ENCODE measurements around the gene PLEKHB2. TPM values are rescaled to one million over a fixed set of nuclear protein-coding genes. Genes with fewer than 3 reads are reported as not detected.

The PLEKHB2 gene
- 54.6 and 56.5 TPM in 2 replicates for polyA plus RNA-seq (2013)

- H2BK120ac ChIP-seq (ENCODE audit: insufficient read depth, low read length, poor library complexity), result peak within 1 kb of the TSS; percentile 76
- H3K23ac ChIP-seq (ENCODE audit: low read length), result no peak within 1 kb of the TSS
- H4K12ac ChIP-seq (ENCODE audit: low read depth, low read length), result peak within 1 kb of the TSS; percentile 95
- peak within 1 kb of the TSS; percentile 40 for H3K18ac ChIP-seq (ENCODE audit: low read length)
- peak within 1 kb of the TSS; percentile 82 for H4K91ac ChIP-seq (ENCODE audit: low read depth, low read length)
- no peaks in the 10 kb centered on the region for H3K27me3 ChIP-seq (ENCODE audit: insufficient read depth, low read length)
- no peaks in the 10 kb centered on the region for H3K9me3 ChIP-seq (ENCODE audit: insufficient read depth, low read depth, low read length)
- H3K9ac ChIP-seq (ENCODE audit: low read length), result peak within 1 kb of the TSS; percentile 81
- H3K14ac ChIP-seq (ENCODE audit: low read length), result peak within 1 kb of the TSS; percentile 82
- H3K4ac ChIP-seq (ENCODE audit: low read depth, low read length), result peak within 1 kb of the TSS; percentile 71
- peaks cover 6 to 7% of the 10 kb centered on the region in 2 experiments for H3K4me1 ChIP-seq (ENCODE audit: control insufficient read depth in 1 of 2, insufficient read depth in 2 of 2, low read length in 2 of 2)
- peak within 1 kb of the TSS; percentile 94 for H4K8ac ChIP-seq (ENCODE audit: low read depth, low read length)
- peaks cover 15% of the 10 kb centered on the region for H3K79me2 ChIP-seq (ENCODE audit: control insufficient read depth, insufficient read depth, low read length, poor library complexity)
- H2AFZ ChIP-seq (ENCODE audit: insufficient read depth, low read length, poor library complexity), result peak within 1 kb of the TSS; percentile 73
- H3K36me3 ChIP-seq (ENCODE audit: control insufficient read depth in 1 of 2, insufficient read depth in 2 of 2, low read length in 2 of 2), result peaks cover 1% of the 10 kb centered on the region in 2 experiments
- H2BK12ac ChIP-seq (ENCODE audit: low read length), result no peak within 1 kb of the TSS
- peak within 1 kb of the TSS; percentile 91 for H3K4me3 ChIP-seq (ENCODE audit: low read depth, low read length)
- peak; percentile 90 to 96 for DNase-seq
- peak within 1 kb of the TSS; percentile 62 for H3K27ac ChIP-seq (ENCODE audit: low read depth, low read length)
- peak within 1 kb of the TSS; percentile 65 for H2BK5ac ChIP-seq (ENCODE audit: low read depth, low read length, poor library complexity)
- no CpG with 5 or more reads among the region's 66 CpGs for WGBS (ENCODE audit: extremely low coverage, insufficient coverage, insufficient read length)
- H2AK5ac ChIP-seq (ENCODE audit: low read length), result peak within 1 kb of the TSS; percentile 61
- H3K79me1 ChIP-seq (ENCODE audit: low read length), result peaks cover 7% of the 10 kb centered on the region
- H3K4me2 ChIP-seq (ENCODE audit: low read length), result peak within 1 kb of the TSS; percentile 81
These were observed at the start of gene PLEKHB2 for GRCh38 chr2:131105156-131105949. Gene PLEKHB2, plus strand, starts transcription at chr2:131105336. Its CDS starts 15,606 bp downstream, at chr2:131120942.

- Histone ChIP-seq H3K14ac (ENCODE audit: low read length) (no peak overlapping the region), H3K27ac (ENCODE audit: low read depth, low read length) (no peak overlapping the region), H3K4me1 (ENCODE audit: control insufficient read depth in 1 of 2, insufficient read depth in 2 of 2, low read length in 2 of 2) (no peaks in the 10 kb centered on the region), H3K23ac (ENCODE audit: low read length) (no peak overlapping the region), H2AFZ (ENCODE audit: insufficient read depth, low read length, poor library complexity) (no peak overlapping the region), H3K79me1 (ENCODE audit: low read length) (no peaks in the 10 kb centered on the region), H3K9me3 (ENCODE audit: insufficient read depth, low read depth, low read length) (no peaks in the 10 kb centered on the region), H3K4me3 (ENCODE audit: low read depth, low read length) (no peak overlapping the region), H2BK120ac (ENCODE audit: insufficient read depth, low read length, poor library complexity) (no peak overlapping the region), H2AK5ac (ENCODE audit: low read length) (no peak overlapping the region), H3K27me3 (ENCODE audit: insufficient read depth, low read length) (no peaks in the 10 kb centered on the region), H3K4ac (ENCODE audit: low read depth, low read length) (no peak overlapping the region), H3K36me3 (ENCODE audit: control insufficient read depth in 1 of 2, insufficient read depth in 2 of 2, low read length in 2 of 2) (peaks cover 41 to 63% of the 10 kb centered on the region in 2 experiments), H2BK5ac (ENCODE audit: low read depth, low read length, poor library complexity) (no peak overlapping the region), H4K91ac (ENCODE audit: low read depth, low read length) (no peak overlapping the region), H3K79me2 (ENCODE audit: control insufficient read depth, insufficient read depth, low read length, poor library complexity) (peaks cover 10% of the 10 kb centered on the region), H3K18ac (ENCODE audit: low read length) (no peak overlapping the region), H4K12ac (ENCODE audit: low read depth, low read length) (no peak overlapping the region), H4K8ac (ENCODE audit: low read depth, low read length) (no peak overlapping the region), H3K9ac (ENCODE audit: low read length) (no peak overlapping the region), H2BK12ac (ENCODE audit: low read length) (no peak overlapping the region), H3K4me2 (ENCODE audit: low read length) (no peak overlapping the region)
- WGBS (ENCODE audit: extremely low coverage, insufficient coverage, insufficient read length), result no CpG with 5 or more reads among the region's 5 CpGs
- no peak for DNase-seq
These were observed 48.8 kb upstream of the PLEKHB2 start for GRCh38 chr2:131056204-131056931.

GRCh38 chr2:131056932-131057287 lies 48.2 kb upstream of the PLEKHB2 start:
- Histone ChIP-seq H3K23ac (ENCODE audit: low read length) (no peak overlapping the region), H3K4me3 (ENCODE audit: low read depth, low read length) (no peak overlapping the region), H3K79me2 (ENCODE audit: control insufficient read depth, insufficient read depth, low read length, poor library complexity) (peaks cover 12% of the 10 kb centered on the region), H3K27ac (ENCODE audit: low read depth, low read length) (no peak overlapping the region), H2BK12ac (ENCODE audit: low read length) (no peak overlapping the region), H3K27me3 (ENCODE audit: insufficient read depth, low read length) (no peaks in the 10 kb centered on the region), H3K14ac (ENCODE audit: low read length) (no peak overlapping the region), H3K18ac (ENCODE audit: low read length) (no peak overlapping the region), H4K12ac (ENCODE audit: low read depth, low read length) (no peak overlapping the region), H2AFZ (ENCODE audit: insufficient read depth, low read length, poor library complexity) (no peak overlapping the region), H3K4me1 (ENCODE audit: control insufficient read depth in 1 of 2, insufficient read depth in 2 of 2, low read length in 2 of 2) (no peaks in the 10 kb centered on the region), H2BK120ac (ENCODE audit: insufficient read depth, low read length, poor library complexity) (no peak overlapping the region), H3K36me3 (ENCODE audit: control insufficient read depth in 1 of 2, insufficient read depth in 2 of 2, low read length in 2 of 2) (peaks cover 39 to 62% of the 10 kb centered on the region in 2 experiments), H3K4ac (ENCODE audit: low read depth, low read length) (no peak overlapping the region), H4K91ac (ENCODE audit: low read depth, low read length) (no peak overlapping the region), H3K79me1 (ENCODE audit: low read length) (no peaks in the 10 kb centered on the region), H3K9me3 (ENCODE audit: insufficient read depth, low read depth, low read length) (no peaks in the 10 kb centered on the region), H3K4me2 (ENCODE audit: low read length) (no peak overlapping the region), H2BK5ac (ENCODE audit: low read depth, low read length, poor library complexity) (no peak overlapping the region), H3K9ac (ENCODE audit: low read length) (no peak overlapping the region), H4K8ac (ENCODE audit: low read depth, low read length) (no peak overlapping the region), H2AK5ac (ENCODE audit: low read length) (no peak overlapping the region)
- no peak for DNase-seq
- no CpG with 5 or more reads among the region's 4 CpGs for WGBS (ENCODE audit: extremely low coverage, insufficient coverage, insufficient read length)

GRCh38 chr2:131058214-131058843 lies 46.8 kb upstream of the PLEKHB2 start:
- no peak overlapping the region for H3K14ac ChIP-seq (ENCODE audit: low read length)
- no peak overlapping the region for H3K18ac ChIP-seq (ENCODE audit: low read length)
- no peak overlapping the region for H3K4me3 ChIP-seq (ENCODE audit: low read depth, low read length)
- H2AK5ac ChIP-seq (ENCODE audit: low read length), result no peak overlapping the region
- H2AFZ ChIP-seq (ENCODE audit: insufficient read depth, low read length, poor library complexity), result no peak overlapping the region
- no peak overlapping the region for H4K8ac ChIP-seq (ENCODE audit: low read depth, low read length)
- no peaks in the 10 kb centered on the region for H3K4me1 ChIP-seq (ENCODE audit: control insufficient read depth in 1 of 2, insufficient read depth in 2 of 2, low read length in 2 of 2)
- H4K91ac ChIP-seq (ENCODE audit: low read depth, low read length), result no peak overlapping the region
- H3K9me3 ChIP-seq (ENCODE audit: insufficient read depth, low read depth, low read length), result no peaks in the 10 kb centered on the region
- H3K4ac ChIP-seq (ENCODE audit: low read depth, low read length), result peak overlapping the region; percentile 64
- H3K27ac ChIP-seq (ENCODE audit: low read depth, low read length), result no peak overlapping the region
- no peak overlapping the region for H2BK5ac ChIP-seq (ENCODE audit: low read depth, low read length, poor library complexity)
- no peak overlapping the region for H3K23ac ChIP-seq (ENCODE audit: low read length)
- H3K36me3 ChIP-seq (ENCODE audit: control insufficient read depth in 1 of 2, insufficient read depth in 2 of 2, low read length in 2 of 2), result peaks cover 32 to 55% of the 10 kb centered on the region in 2 experiments
- H3K27me3 ChIP-seq (ENCODE audit: insufficient read depth, low read length), result no peaks in the 10 kb centered on the region
- H3K9ac ChIP-seq (ENCODE audit: low read length), result no peak overlapping the region
- no CpG with 5 or more reads among the region's 8 CpGs for WGBS (ENCODE audit: extremely low coverage, insufficient coverage, insufficient read length)
- H3K79me1 ChIP-seq (ENCODE audit: low read length), result no peaks in the 10 kb centered on the region
- no peak for DNase-seq
- no peak overlapping the region for H4K12ac ChIP-seq (ENCODE audit: low read depth, low read length)
- no peak overlapping the region for H2BK12ac ChIP-seq (ENCODE audit: low read length)
- peaks cover 14% of the 10 kb centered on the region for H3K79me2 ChIP-seq (ENCODE audit: control insufficient read depth, insufficient read depth, low read length, poor library complexity)
- no peak overlapping the region for H3K4me2 ChIP-seq (ENCODE audit: low read length)
- H2BK120ac ChIP-seq (ENCODE audit: insufficient read depth, low read length, poor library complexity), result no peak overlapping the region

All from trophoblast cell (in vitro differentiated cells and primary cell).